KMS-11 (cell line): ENCODE data around the gene HMX1.

Experiments used
- H2AFZ ChIP-seq: fragments of 200-600 bp; sonication (generic); 2 replicates; pipeline ENCODE4 v1.6.1; 2016; ENCODE audit warnings: antibody characterized with exemption, mixed run types, low read depth
- H3K27ac ChIP-seq: fragments of 200-600 bp; sonication (generic); 2 replicates; pipeline ENCODE4 v1.6.1; 2016; ENCODE audit warnings: mild to moderate bottlenecking, mixed run types
- H3K27me3 ChIP-seq: fragments of 200-600 bp; sonication (generic); 2 replicates; pipeline ENCODE4 v1.6.1; 2017; ENCODE audit warnings: mild to moderate bottlenecking, low read depth, mixed run types, moderate library complexity; ENCODE audit not compliant: insufficient read depth
- H3K36me3 ChIP-seq: fragments of 200-600 bp; sonication (generic); 2 replicates; pipeline ENCODE4 v1.6.1; 2017; ENCODE audit warnings: mild to moderate bottlenecking, mixed run types; ENCODE audit not compliant: insufficient read depth
- H3K4me1 ChIP-seq: fragments of 200-600 bp; sonication (generic); 2 replicates; pipeline ENCODE4 v1.6.1; 2016; ENCODE audit warnings: mild to moderate bottlenecking, low read depth, mixed run types; ENCODE audit not compliant: poor library complexity, severe bottlenecking
- H3K4me2 ChIP-seq: fragments of 200-600 bp; sonication (generic); 2 replicates; pipeline ENCODE4 v1.7.0; 2016; ENCODE audit warnings: mild to moderate bottlenecking, mixed run types
- H3K4me3 ChIP-seq: fragments of 200-600 bp; sonication (generic); IDR thresholded peaks from 2 replicates; pipeline ENCODE4 v1.6.1; 2017; ENCODE audit warnings: low read depth, low read length, mixed read lengths; ENCODE audit not compliant: insufficient read depth
- H3K79me2 ChIP-seq: fragments of 200-600 bp; sonication (generic); 2 replicates; pipeline ENCODE4 v1.6.1; 2016; ENCODE audit warnings: low read depth, mixed run types; ENCODE audit not compliant: insufficient read depth
- H3K9ac ChIP-seq: fragments of 200-600 bp; sonication (generic); 2 replicates; pipeline ENCODE4 v1.6.1; 2016; ENCODE audit warnings: mild to moderate bottlenecking, mixed run types
- H4K20me1 ChIP-seq: fragments of 200-600 bp; sonication (generic); 2 replicates; pipeline ENCODE4 v1.6.1; 2016; ENCODE audit warnings: mild to moderate bottlenecking, mixed run types; ENCODE audit not compliant: insufficient read depth
- TF ChIP-seq, protein P1 (sequence below): fragments of 200-600 bp; sonication (generic); conservative IDR thresholded peaks from 2 replicates; pipeline ENCODE4 v1.6.1; 2017; ENCODE audit warnings: low read depth, mild to moderate bottlenecking, antibody characterized with exemption, low read length, moderate library complexity, mixed read lengths

Gene HMX1

GRCh38 chr4:8871417-8872401, at the start of gene HMX1:
Gene HMX1, minus strand, starts transcription at chr4:8871839. Its CDS starts 225 bp downstream, at chr4:8871614.
- H3K27ac ChIP-seq = no peak within 1 kb of the TSS
- TF ChIP-seq, protein P1, sequence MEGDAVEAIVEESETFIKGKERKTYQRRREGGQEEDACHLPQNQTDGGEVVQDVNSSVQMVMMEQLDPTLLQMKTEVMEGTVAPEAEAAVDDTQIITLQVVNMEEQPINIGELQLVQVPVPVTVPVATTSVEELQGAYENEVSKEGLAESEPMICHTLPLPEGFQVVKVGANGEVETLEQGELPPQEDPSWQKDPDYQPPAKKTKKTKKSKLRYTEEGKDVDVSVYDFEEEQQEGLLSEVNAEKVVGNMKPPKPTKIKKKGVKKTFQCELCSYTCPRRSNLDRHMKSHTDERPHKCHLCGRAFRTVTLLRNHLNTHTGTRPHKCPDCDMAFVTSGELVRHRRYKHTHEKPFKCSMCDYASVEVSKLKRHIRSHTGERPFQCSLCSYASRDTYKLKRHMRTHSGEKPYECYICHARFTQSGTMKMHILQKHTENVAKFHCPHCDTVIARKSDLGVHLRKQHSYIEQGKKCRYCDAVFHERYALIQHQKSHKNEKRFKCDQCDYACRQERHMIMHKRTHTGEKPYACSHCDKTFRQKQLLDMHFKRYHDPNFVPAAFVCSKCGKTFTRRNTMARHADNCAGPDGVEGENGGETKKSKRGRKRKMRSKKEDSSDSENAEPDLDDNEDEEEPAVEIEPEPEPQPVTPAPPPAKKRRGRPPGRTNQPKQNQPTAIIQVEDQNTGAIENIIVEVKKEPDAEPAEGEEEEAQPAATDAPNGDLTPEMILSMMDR = no peak
- no peak within 1 kb of the TSS for H3K9ac ChIP-seq
- H3K4me3 ChIP-seq = no peak within 1 kb of the TSS
- H3K27me3 ChIP-seq = no peaks in the 10 kb centered on the region
- no peaks in the 10 kb centered on the region for H3K79me2 ChIP-seq
- H2AFZ ChIP-seq = no peak within 1 kb of the TSS
- no peaks in the 10 kb centered on the region for H4K20me1 ChIP-seq
- no peaks in the 10 kb centered on the region for H3K36me3 ChIP-seq
- no peak within 1 kb of the TSS for H3K4me2 ChIP-seq
- H3K4me1 ChIP-seq = no peaks in the 10 kb centered on the region

DNA sequence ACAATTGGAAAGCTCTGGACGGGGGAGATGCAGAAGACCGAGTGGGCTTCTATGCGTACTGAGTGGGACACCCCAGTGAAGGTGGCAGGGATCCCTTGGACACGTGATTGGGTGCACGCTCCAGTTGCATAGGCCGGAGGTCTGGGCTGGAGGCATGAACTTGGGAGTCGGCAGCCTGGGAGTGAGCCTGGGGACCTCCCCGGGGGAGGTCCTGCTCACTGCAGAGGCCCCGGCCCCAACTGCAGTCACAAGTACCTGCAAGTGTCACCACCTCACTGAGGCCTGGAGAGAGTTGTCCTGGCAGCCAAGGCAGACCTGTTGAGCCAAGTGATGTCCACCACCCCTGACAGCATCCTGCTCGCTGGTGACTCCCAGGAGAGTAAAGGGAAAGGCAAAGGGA, 49.3 kb upstream of the HMX1 start:
- no peaks in the 10 kb centered on the region for H3K4me1 ChIP-seq
- H3K4me2 ChIP-seq = no peak overlapping the region
- no peak overlapping the region for H3K4me3 ChIP-seq
- H3K79me2 ChIP-seq = no peaks in the 10 kb centered on the region
- no peak overlapping the region for H3K9ac ChIP-seq
- TF ChIP-seq, protein P1 = no peak
- no peak overlapping the region for H2AFZ ChIP-seq
- no peaks in the 10 kb centered on the region for H3K27me3 ChIP-seq
- no peaks in the 10 kb centered on the region for H3K36me3 ChIP-seq
- H4K20me1 ChIP-seq = no peaks in the 10 kb centered on the region
- H3K27ac ChIP-seq = no peak overlapping the region

DNA sequence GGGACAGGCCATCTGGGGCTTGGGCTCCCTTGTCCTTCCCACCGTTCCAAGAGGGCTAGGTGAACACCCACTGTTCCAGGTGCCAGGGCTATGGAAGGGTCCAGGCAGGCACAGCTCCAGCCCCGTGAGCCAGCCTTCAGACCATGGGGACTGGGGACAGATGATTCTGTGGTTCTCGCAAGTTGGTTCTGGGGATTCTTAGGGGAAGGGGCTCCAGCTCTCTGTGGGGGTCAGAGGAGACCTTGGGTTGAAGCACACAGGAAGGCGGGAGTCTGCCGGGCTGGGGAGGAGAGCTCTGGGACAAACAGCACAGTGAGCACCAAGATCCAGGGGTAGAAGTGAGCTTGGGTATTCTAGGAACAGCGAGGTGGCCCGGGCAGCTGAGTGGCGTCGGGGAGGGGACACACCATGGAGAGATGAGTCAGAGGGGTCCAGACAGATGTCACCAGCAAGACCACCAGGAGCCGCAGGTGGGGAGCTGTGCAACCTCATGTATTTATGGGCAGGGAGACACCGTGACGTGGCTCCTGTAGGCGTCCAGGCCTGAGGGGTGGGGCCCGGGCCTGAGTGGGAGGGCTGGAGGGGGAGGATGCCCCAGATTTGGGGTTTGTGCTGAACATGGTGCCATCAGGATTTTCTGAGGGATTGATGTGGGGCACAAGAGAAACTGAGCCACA, 48.8 kb upstream of the HMX1 start:
- Histone ChIP-seq H4K20me1 (no peaks in the 10 kb centered on the region), H3K27me3 (no peaks in the 10 kb centered on the region), H3K36me3 (no peaks in the 10 kb centered on the region), H3K9ac (no peak overlapping the region), H3K4me1 (no peaks in the 10 kb centered on the region), H3K79me2 (no peaks in the 10 kb centered on the region), H3K4me2 (no peak overlapping the region), H3K27ac (no peak overlapping the region), H2AFZ (no peak overlapping the region), H3K4me3 (no peak overlapping the region)
- TF ChIP-seq, protein P1 = no peak

- no peak overlapping the region for H3K27ac ChIP-seq
- H4K20me1 ChIP-seq = no peaks in the 10 kb centered on the region
- TF ChIP-seq, protein P1 = no peak
- H3K27me3 ChIP-seq = no peaks in the 10 kb centered on the region
- no peak overlapping the region for H3K4me3 ChIP-seq
- H2AFZ ChIP-seq = no peak overlapping the region
- H3K4me1 ChIP-seq = no peaks in the 10 kb centered on the region
- H3K79me2 ChIP-seq = no peaks in the 10 kb centered on the region
- H3K9ac ChIP-seq = no peak overlapping the region
- H3K36me3 ChIP-seq = no peaks in the 10 kb centered on the region
- H3K4me2 ChIP-seq = no peak overlapping the region
These were observed 48.1 kb upstream of the HMX1 start for GRCh38 chr4:8919651-8920288.
